K562 (cell line): ENCODE measurements around the gene AQP11. TPM values are rescaled to one million over a fixed set of nuclear protein-coding genes. Genes with fewer than 3 reads are reported as not detected.
A peak's percentile ranks its signal among the peaks of the same experiment; 100 is the strongest.

Source experiments
- ATAC-seq: fragments of 200-7000 bp; cut with Tn5 transposase; 3 replicates; pipeline ENCODE4 v1.9.1; 2020; ENCODE audit warnings: moderate library complexity
- BruUV-seq: library from RNA; stranded (reverse); fragments of 400-500 nt; replicated peaks from 2 replicates; lab custom pipeline; 2021; lab: Mats Ljungman, UMichigan
- CTCF ChIA-PET: fragments of 300-600 bp; formaldehyde crosslinking; extraction: SDS; loops from one replicate; lab custom pipeline; 2021; ENCODE audit warnings: low intra/inter-chr PET ratio; lab: Yijun Ruan, JAX
- POLR2A ChIA-PET: fragments of 300-600, 350-650 bp; sonication (Branson Sonifier 250); formaldehyde crosslinking; extraction: SDS; loops from one replicate; lab custom pipeline; 2021; ENCODE audit warnings: antibody characterized with exemption, inconsistent platforms; lab: Yijun Ruan, JAX
- DNase-seq, 4 experiments: peaks; one replicate each; pipeline versions ENCODE4 v3.0.0 to v3.0.0-alpha.2; 2011 to 2018; ENCODE audit warnings: low spot score in 3 of 4, mixed read lengths in 3 of 4; ENCODE audit errors: extremely low read depth in 1 of 4
- FAIRE-seq: peaks from 2 replicates; lab custom pipeline; 2011; peaks lifted over from hg19 to GRCh38; lab: Jason Lieb, UNC
- H2AFZ ChIP-seq: 2 replicates; pipeline ENCODE4 v1.6.0; 2011; ENCODE audit warnings: low read depth, low read length, control low read depth, inconsistent platforms
- H3K27ac ChIP-seq: fragments of 200-600 bp; 3 replicates; pipeline ENCODE4 v1.8.0; 2011; ENCODE audit warnings: low read depth, mild to moderate bottlenecking, control low read depth, inconsistent platforms, low read length, moderate library complexity, mixed read lengths; ENCODE audit errors: extremely low read depth
- H3K27me3 ChIP-seq, 2 experiments: fragments of 300-600 bp in 1 of 2; 2 replicates in 1 of 2; 3 replicates in 1 of 2; pipeline versions ENCODE4 v1.6.0 to v1.8.0; 2011; ENCODE audit warnings: inconsistent platforms in 2 of 2, low read length in 2 of 2, mild to moderate bottlenecking in 1 of 2, mixed read lengths in 1 of 2, moderate library complexity in 1 of 2; ENCODE audit not compliant: control insufficient read depth in 2 of 2, insufficient read depth in 2 of 2
- H3K36me3 ChIP-seq: fragments of 300-600 bp; 3 replicates; pipeline ENCODE4 v1.8.0; 2011; ENCODE audit warnings: mild to moderate bottlenecking, low read length, inconsistent platforms; ENCODE audit not compliant: control insufficient read depth, insufficient read depth
- H3K4me1 ChIP-seq, 2 experiments: fragments of 200-600 bp in 1 of 2; replicated peaks in 1 of 2; 2 replicates in 1 of 2; 3 replicates in 1 of 2; pipeline versions ENCODE4 v1.5.1 to v1.8.0; 2011; ENCODE audit warnings: inconsistent platforms in 2 of 2, low read length in 2 of 2, mild to moderate bottlenecking in 1 of 2, mixed read lengths in 1 of 2, moderate library complexity in 1 of 2; ENCODE audit not compliant: control insufficient read depth in 2 of 2, insufficient read depth in 2 of 2
- H3K4me2 ChIP-seq: 2 replicates; pipeline ENCODE4 v1.6.1; 2011; ENCODE audit warnings: low read length, control low read depth, inconsistent platforms, mixed read lengths; ENCODE audit not compliant: insufficient read depth
- H3K4me3 ChIP-seq: fragments of 200-600 bp; sonication (generic), shearing (Covaris generic); 2 replicates; pipeline ENCODE4 v1.5.1; 2016; ENCODE audit warnings: control low read depth, inconsistent platforms
- H3K79me2 ChIP-seq: fragments of 200-600 bp; 3 replicates; pipeline ENCODE4 v1.8.0; 2011; ENCODE audit warnings: low read length, inconsistent platforms; ENCODE audit not compliant: control insufficient read depth, insufficient read depth
- H3K9ac ChIP-seq, 2 experiments: 2 replicates each; pipeline versions ENCODE4 v1.6.0 to v1.6.1; 2011; ENCODE audit warnings: low read depth in 2 of 2, low read length in 2 of 2, control low read depth in 1 of 2, inconsistent platforms in 1 of 2, mild to moderate bottlenecking in 1 of 2, mixed read lengths in 1 of 2; ENCODE audit not compliant: insufficient read depth in 1 of 2
- H3K9me1 ChIP-seq: one replicate; pipeline ENCODE4 v1.6.0; 2011; ENCODE audit warnings: inconsistent platforms, mild to moderate bottlenecking, low read length, moderate library complexity; ENCODE audit not compliant: control insufficient read depth, insufficient read depth
- H3K9me3 ChIP-seq: replicated peaks from 2 replicates; pipeline ENCODE4 v1.5.1; 2011; ENCODE audit warnings: low read depth, low read length, inconsistent platforms; ENCODE audit not compliant: control insufficient read depth, insufficient read depth
- H4K20me1 ChIP-seq: replicated peaks from 2 replicates; pipeline ENCODE4 v1.6.1; 2011; ENCODE audit warnings: low read length, inconsistent platforms, mixed read lengths; ENCODE audit not compliant: control insufficient read depth, insufficient read depth
- ARID2 ChIP-seq: fragments of 450-650 bp; IDR thresholded peaks from 2 replicates; pipeline ENCODE4 v1.6.1; 2017; ENCODE audit warnings: antibody characterized with exemption, mild to moderate bottlenecking
- CEBPG ChIP-seq, 3 experiments: fragments of 200-800 bp in 1 of 3; sonication (Bioruptor generic) in 1 of 3; sonication (generic) in 1 of 3; formaldehyde crosslinking in 1 of 3; IDR thresholded peaks in 2 of 3; conservative IDR thresholded peaks in 1 of 3; 2 replicates each; pipeline versions ENCODE4 v1.6.1 to v1.8.0; 2016 to 2022; ENCODE audit warnings: missing compliant biosample characterization in 2 of 3, missing genetic modification characterization in 2 of 3, mild to moderate bottlenecking in 1 of 3, missing genetic modification reagents in 1 of 3
- CHD4 ChIP-seq: fragments of 200-600 bp; sonication (generic); IDR thresholded peaks from 3 replicates; pipeline ENCODE4 v1.6.1; 2012; ENCODE audit warnings: low read depth, mild to moderate bottlenecking, mixed read lengths, low read length, inconsistent platforms; ENCODE audit not compliant: insufficient read depth, insufficient replicate concordance, poor library complexity, severe bottlenecking
- GTF2F1 ChIP-seq: IDR thresholded peaks from 2 replicates; pipeline ENCODE4 v1.6.1; 2011; ENCODE audit warnings: low read depth, low read length, improper control_type of control experiment
- HDAC2 ChIP-seq: fragments of 450-650 bp; IDR thresholded peaks from 2 replicates; pipeline ENCODE4 v1.6.1; 2016; ENCODE audit warnings: mild to moderate bottlenecking
- HOMEZ ChIP-seq: fragments of 250-450 bp; sonication (Bioruptor Pico); IDR thresholded peaks from 2 replicates; pipeline ENCODE4 v1.4.0; 2020; ENCODE audit warnings: mild to moderate bottlenecking, moderate library complexity
- KLF13 ChIP-seq: fragments of 450-650 bp; IDR thresholded peaks from 2 replicates; pipeline ENCODE4 v1.6.1; 2016; ENCODE audit warnings: missing genetic modification characterization, low read depth, mild to moderate bottlenecking, missing compliant biosample characterization, moderate library complexity, borderline replicate concordance
- MAZ ChIP-seq, 2 experiments: fragments of 450-650 bp in 1 of 2; sonication (generic) in 1 of 2; formaldehyde crosslinking; IDR thresholded peaks in 1 of 2; conservative IDR thresholded peaks in 1 of 2; 2 replicates each; pipeline versions ENCODE4 v1.4.0 to v1.5.0; 2020; ENCODE audit warnings: mild to moderate bottlenecking in 1 of 2, missing genetic modification reagents in 1 of 2
- NCOR1 ChIP-seq: fragments of 450-650 bp; IDR thresholded peaks from 2 replicates; pipeline ENCODE4 v1.6.1; 2016; ENCODE audit warnings: mild to moderate bottlenecking, moderate library complexity
- PHF20 ChIP-seq: fragments of 450-650 bp; IDR thresholded peaks from 2 replicates; pipeline ENCODE4 v1.6.1; 2018; ENCODE audit not compliant: partially characterized antibody
- POLR3A ChIP-seq: IDR thresholded peaks from 2 replicates; pipeline ENCODE4 v1.6.1; 2011; ENCODE audit warnings: borderline replicate concordance, mild to moderate bottlenecking, moderate library complexity; ENCODE audit not compliant: insufficient read length, insufficient read depth; ENCODE audit errors: extremely low read depth
- RBM25 ChIP-seq: fragments of 200-400 bp; formaldehyde crosslinking; IDR thresholded peaks from 2 replicates; pipeline ENCODE4 v1.6.1; 2018; ENCODE audit warnings: low read length, low read depth, moderate library complexity; ENCODE audit not compliant: severe bottlenecking
- RBM34 ChIP-seq: fragments of 200-400 bp; formaldehyde crosslinking; IDR thresholded peaks from 2 replicates; pipeline ENCODE4 v1.6.1; 2018; ENCODE audit warnings: low read length, borderline replicate concordance; ENCODE audit not compliant: insufficient read depth
- SPI1 ChIP-seq: IDR thresholded peaks from 2 replicates; pipeline ENCODE4 v1.6.1; 2011; ENCODE audit warnings: low read depth, low read length, control low read depth, borderline replicate concordance
- ZNF695 ChIP-seq: fragments of 450-650 bp; formaldehyde crosslinking; IDR thresholded peaks from 2 replicates; pipeline ENCODE4 v1.4.0; 2020; ENCODE audit warnings: mild to moderate bottlenecking, moderate library complexity
- WGBS: fragments of 100-300 bp; shearing (Covaris generic); methylation state at CpG from one replicate; pipeline ENCODE4 v1.1.6; 2016; ENCODE audit warnings: low coverage, mixed read lengths; ENCODE audit not compliant: insufficient coverage; ENCODE audit errors: missing lambda C conversion rate; 5-methylcytosine and 5-hydroxymethylcytosine counted together
- in situ Hi-C: fragments of 300-500 bp; cut with MboI; formaldehyde crosslinking; loops from 4 replicates; pipeline ENCODE4 v1.15.0; 2018; ENCODE audit warnings: inconsistent platforms, mixed read lengths
- intact Hi-C: fragments of 100-400 bp; cut with micrococcal nuclease; formaldehyde crosslinking; loops from 2 replicates; pipeline ENCODE4 v1.14.2; 2022
- polyA plus RNA-seq, 8 experiments: library from polyadenylated mRNA; depleted of rRNA in 4 of 8; stranded (reverse) in 5 of 8; unstranded in 3 of 8; fragments of >200 nt; fragmentation: Nextera tagmentation in 2 of 8; fragmentation: Illumina TruSeq in 1 of 8; extraction: Ambion mirVana in 2 of 8; extraction: Trizol in 1 of 8; gene quantifications; 2 replicates each; pipeline versions ENCODE4 v1.2.1 to v1.2.3, GENCODE V29; 2011 to 2014; ENCODE audit warnings: inconsistent platforms in 1 of 8, missing spikeins in 1 of 8
- total RNA-seq, 7 experiments: library from RNA; depleted of rRNA in 6 of 7; stranded (reverse); fragments of >200 nt in 6 of 7; fragmentation: Illumina TruSeq in 2 of 7; extraction: Trizol in 2 of 7; gene quantifications; 2 replicates each; pipeline versions ENCODE4 v1.2.1 to v1.2.3, GENCODE V29; 2011 to 2021; ENCODE audit warnings: low replicate concordance in 1 of 7

The AQP11 gene
- total and polyA plus RNA-seq, 9 of the 15 experiments (the other 6 are each of a cell fraction or from before 2014, with no cell fraction given): 0.09 to 1.0 (median 0.36) TPM

GRCh38 chr11:77596626-77597025 lies 6.9 kb downstream of the AQP11 start:
- no peak overlapping the region for H2AFZ ChIP-seq
- POLR2A ChIA-PET: interaction anchor here (0.7 kb wide), 1 partner anchor 700 kb away, joined by 3 read pairs; no protein-coding TSS in a partner anchor
- DNase-seq (no peak), ATAC-seq (no peak), FAIRE-seq (no peak)
- TF ChIP-seq CHD4: no peak
- no peak for TF ChIP-seq CEBPG (CRISPR knock-in tag; IDR thresholded peaks at IDR 0.05)
- TF ChIP-seq CEBPG (tag; conservative IDR thresholded peaks at IDR 0.05 in 1 of 2, IDR thresholded peaks at IDR 0.05 in 1 of 2): 0 out of 4 replicates have a peak, but pooled peaks of 1 of the 2 experiments have one; percentile 19
- H3K27me3 ChIP-seq: no peaks in the 10 kb centered on the region
- CTCF ChIA-PET: no interaction called here
- no peaks in the 10 kb centered on the region for H4K20me1 ChIP-seq
- H3K9ac ChIP-seq: no peak overlapping the region
- no peak overlapping the region for H3K4me2 ChIP-seq
- no peak overlapping the region for H3K27ac ChIP-seq
- H3K4me1 ChIP-seq: no peaks in the 10 kb centered on the region
- intact Hi-C loops: no loop called here
- no peaks in the 10 kb centered on the region; the same call in 2 of the 3 replicates for H3K36me3 ChIP-seq
- no peak overlapping the region for H3K4me3 ChIP-seq
- no peaks in the 10 kb centered on the region for H3K79me2 ChIP-seq
- H3K9me3 ChIP-seq: no peaks in the 10 kb centered on the region
- no peaks in the 10 kb centered on the region for H3K9me1 ChIP-seq
- in situ Hi-C loops: no loop called here
- no TSS peak for BruUV-seq
- 88% methylated on average over 2 of the region's 2 CpGs for WGBS

GRCh38 chr11:77598195-77598594 lies 8.4 kb downstream of the AQP11 start:
- intact Hi-C loops: no loop called here
- TF ChIP-seq RBM34: no peak
- no peak for TF ChIP-seq NCOR1
- TF ChIP-seq KLF13 (tag): no peak
- no peak for TF ChIP-seq RBM25
- no peak for TF ChIP-seq ZNF695 (CRISPR knock-in tag)
- no peak for TF ChIP-seq POLR3A
- TF ChIP-seq HOMEZ (CRISPR knock-in tag): no peak
- no peak for TF ChIP-seq HDAC2
- TF ChIP-seq MAZ (CRISPR knock-in tag; conservative IDR thresholded peaks at IDR 0.05 in 1 of 2, IDR thresholded peaks at IDR 0.05 in 1 of 2): no peak
- no peak for TF ChIP-seq SPI1
- no peak for TF ChIP-seq ARID2
- no peak for TF ChIP-seq GTF2F1
- TF ChIP-seq PHF20: no peak

More at GRCh38 chr11:77598195-77598594, 8.4 kb downstream of the AQP11 start:
- Histone ChIP-seq H3K4me2 (no peak overlapping the region), H2AFZ (no peak overlapping the region), H3K27ac (no peak overlapping the region), H3K9me3 (no peaks in the 10 kb centered on the region), H3K4me3 (no peak overlapping the region), H3K9me1 (no peaks in the 10 kb centered on the region), H3K27me3 (no peaks in the 10 kb centered on the region), H3K79me2 (no peaks in the 10 kb centered on the region), H3K36me3 (peaks cover 10% of the 10 kb centered on the region; the same call in 2 of the 3 replicates), H3K4me1 (peaks cover 0 to 4% of the 10 kb centered on the region in 2 experiments; a peak in 2 of 5 replicates), H4K20me1 (no peaks in the 10 kb centered on the region), H3K9ac (no peak overlapping the region)
- FAIRE-seq (no peak), DNase-seq (no peak), ATAC-seq (no peak)
- 73% methylated on average over 2 of the region's 2 CpGs for WGBS
- POLR2A ChIA-PET: interaction anchor here (1.1 kb wide), 1 partner anchor 9 kb away, joined by 4 read pairs; the partner anchor contains the start of gene AQP11
- CTCF ChIA-PET: no interaction called here
- BruUV-seq: no TSS peak
- in situ Hi-C loops: no loop called here
